GM10847 (cell line): ENCODE measurements around the gene CLIC6.

Source experiments
- POLR2A ChIP-seq: IDR thresholded peaks from 2 replicates; pipeline ENCODE4 v1.6.1; 2011; ENCODE audit not compliant: insufficient read length; ENCODE audit errors: extremely low read depth

The CLIC6 gene

DNA sequence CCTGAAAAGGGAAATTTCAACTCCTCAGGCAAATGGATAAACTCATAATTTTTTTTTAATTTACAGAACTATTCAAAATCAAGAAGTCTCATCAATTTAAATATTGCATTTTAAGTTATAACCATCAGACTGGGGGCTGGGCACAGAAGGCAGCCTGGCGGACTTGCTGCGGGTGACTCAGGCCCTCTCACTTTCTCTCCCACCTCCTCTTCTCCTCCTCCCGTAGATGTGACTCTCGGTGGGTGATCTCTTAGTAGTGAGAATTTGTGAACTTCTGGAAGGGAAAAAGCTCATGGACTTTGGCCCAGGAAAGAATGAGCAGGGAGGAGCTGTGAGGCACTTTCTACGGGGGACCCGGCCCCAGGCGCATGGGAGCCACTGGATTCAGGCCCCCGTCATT lies 32.9 kb downstream of the CLIC6 start:
- no peak for TF ChIP-seq POLR2A

DNA sequence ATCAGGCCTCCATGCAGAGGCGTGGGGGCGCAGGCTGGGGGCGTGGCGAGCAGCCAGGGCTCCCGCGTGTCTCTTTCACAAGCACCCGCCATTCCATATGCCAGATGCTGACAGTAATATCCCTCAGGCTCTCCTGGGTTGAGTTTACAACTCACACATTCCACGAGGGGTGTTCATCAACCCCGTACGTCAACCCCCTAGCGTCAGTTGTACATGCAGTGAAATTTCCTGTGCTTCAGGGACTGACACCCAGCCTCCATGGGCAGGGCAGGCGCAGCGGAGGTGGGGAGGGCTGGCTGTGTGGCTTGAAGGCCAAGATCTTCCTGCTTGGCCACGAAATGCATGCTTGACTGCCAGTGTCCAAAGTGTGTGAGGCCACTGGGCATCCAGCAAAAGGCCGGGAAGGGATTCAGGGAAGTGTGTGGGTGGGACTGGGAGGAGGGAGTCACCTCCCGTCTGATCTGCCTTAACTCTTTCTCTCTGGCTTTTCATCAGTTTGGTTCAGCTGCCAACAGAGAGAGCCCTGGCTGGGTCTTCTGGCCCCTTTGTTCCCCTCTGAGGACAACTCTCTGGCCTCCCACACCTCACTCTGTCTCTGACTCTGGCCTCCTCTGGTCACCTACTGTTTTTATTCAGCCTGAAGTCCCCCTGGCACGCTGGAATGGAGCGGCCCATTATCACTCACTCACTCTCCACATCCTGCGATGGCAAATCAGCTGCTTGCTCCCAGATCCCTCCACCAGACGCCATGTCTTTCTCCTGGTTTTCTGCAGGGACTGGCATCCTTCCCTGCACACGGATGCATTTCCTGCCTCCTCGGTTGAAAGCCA lies 33.8 kb downstream of the CLIC6 start:
- no peak for TF ChIP-seq POLR2A

DNA sequence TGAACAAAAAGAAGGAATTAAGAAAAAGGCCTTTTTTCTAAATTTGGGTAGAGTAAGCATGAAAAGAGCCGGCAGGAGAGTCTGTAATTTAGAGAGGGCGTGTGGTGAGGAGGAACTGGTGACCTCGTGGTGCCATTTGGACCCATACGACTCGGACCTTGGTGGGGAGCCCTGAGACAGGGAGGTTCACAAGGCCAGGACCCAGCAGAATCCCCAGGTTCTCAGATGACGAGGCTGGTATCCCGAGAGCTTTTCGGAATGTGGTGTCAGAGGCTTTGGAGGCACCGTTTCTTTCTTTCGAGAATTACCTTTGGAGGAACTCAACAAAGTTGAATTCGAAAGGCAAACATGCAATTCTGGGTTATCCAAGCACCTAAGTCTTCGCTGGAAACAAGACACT lies 34.8 kb downstream of the CLIC6 start:
- no peak for TF ChIP-seq POLR2A

DNA sequence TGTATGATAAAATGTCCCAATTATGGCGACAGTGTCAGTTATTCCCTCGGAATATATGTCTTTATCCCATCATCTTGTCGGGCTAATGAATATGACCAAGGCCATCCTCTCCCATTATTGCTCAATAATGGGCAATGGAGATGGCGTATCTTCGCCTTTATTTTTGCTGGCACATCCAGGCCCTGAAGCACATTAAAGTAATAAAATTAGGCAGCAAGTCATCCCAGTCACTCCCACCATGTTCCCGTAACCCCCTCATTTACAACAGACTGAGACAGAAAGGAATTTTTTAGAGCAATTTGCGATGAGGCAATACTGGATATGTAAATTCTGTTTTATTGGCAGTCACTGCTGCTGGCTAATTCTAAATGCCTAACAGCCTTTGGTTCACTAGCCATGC lies 35.3 kb downstream of the CLIC6 start:
- no peak for TF ChIP-seq POLR2A

DNA sequence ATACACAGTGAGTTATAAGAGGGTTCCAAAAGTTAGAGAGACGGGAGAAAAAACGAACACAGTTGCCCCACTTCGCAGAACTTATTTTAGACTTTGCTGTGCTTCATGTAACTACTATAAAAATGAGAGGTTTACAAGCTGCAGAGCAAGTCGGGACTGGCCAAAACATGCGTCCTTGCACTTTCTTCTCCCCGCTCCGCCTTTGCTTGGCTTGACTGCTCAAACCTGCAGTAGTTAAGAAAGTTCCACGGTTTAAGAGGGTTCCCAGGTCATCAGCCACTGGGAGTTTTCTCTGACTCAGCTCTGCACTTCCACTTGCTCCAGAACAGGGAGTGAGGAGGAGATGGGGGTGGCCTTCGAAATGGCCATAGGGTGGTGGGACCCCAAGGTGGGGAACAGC lies 36.2 kb downstream of the CLIC6 start:
- no peak for TF ChIP-seq POLR2A

DNA sequence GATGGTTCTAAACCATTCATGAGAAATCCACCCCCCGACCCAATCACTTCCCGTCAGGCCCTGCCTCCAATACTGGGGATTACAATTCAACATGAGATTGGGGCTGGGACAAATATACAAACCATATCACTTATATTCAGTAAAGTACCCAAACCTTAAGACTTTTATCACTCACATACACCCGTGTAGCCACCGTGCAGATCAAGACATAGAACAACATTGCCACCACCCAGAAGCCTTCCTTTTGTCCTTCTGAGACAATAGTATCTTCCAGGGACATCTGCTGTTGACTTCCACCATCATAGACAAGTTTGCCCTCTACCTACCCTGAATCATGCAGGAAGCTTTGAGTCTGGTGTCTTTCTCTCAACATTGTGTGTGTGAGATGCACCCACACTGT lies 37.5 kb downstream of the CLIC6 start:
- TF ChIP-seq POLR2A, result no peak

DNA sequence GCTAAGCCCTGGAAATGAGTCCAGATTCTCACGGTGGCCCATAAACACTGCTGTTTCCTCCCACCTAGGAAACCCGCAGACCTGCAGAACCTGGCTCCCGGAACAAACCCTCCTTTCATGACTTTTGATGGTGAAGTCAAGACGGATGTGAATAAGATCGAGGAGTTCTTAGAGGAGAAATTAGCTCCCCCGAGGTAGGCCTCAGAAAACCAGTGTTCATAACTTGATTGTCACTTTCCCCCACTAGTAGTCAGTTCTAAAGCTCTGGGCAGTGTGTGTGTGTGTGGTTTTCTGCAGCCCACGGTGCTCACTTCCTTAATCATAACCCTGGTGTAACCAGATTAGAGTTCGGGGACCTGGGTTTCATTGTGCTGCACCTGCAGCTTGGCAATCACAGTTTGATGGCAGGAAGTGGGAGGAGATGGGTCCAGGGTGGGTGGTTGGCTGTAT lies 39.1 kb downstream of the CLIC6 start:
- no peak for TF ChIP-seq POLR2A

DNA sequence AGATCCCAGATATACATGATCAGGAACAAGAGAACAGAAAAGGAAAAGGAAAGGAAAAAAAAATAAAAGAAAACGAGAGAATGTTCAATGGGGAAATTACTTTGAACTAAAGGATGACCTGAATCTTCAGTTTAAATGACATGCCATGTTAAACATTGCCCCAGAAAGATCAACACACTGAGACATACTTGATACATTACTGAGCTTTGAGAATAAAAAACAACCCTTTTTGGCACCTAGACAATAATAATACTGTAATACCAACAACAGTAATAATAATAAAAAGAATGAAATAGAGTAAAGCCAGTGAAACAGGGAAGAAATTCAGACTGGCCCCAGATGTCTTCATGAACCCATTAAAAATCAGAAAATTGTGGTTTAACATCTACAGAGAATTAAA lies 44.8 kb downstream of the CLIC6 start:
- no peak for TF ChIP-seq POLR2A

DNA sequence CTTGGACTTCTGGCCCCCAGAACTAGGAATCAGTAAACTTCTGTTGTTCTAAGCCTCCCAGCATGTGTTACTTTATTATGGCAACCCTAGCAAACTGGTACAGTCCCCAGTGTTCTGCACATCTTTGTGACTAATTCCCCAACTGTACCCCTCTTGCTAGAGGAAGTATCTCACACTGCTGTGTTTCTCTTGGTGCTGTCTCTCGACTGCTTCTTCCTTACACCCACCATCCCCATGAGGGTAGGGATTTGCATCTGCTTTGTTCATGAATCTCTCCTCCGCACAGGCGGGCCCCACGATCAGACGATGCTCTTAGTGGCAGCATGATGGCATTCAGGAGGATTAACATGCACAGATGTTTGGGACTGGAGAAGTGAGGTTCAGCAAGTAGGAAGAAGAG lies 46.7 kb downstream of the CLIC6 start:
- no peak for TF ChIP-seq POLR2A

DNA sequence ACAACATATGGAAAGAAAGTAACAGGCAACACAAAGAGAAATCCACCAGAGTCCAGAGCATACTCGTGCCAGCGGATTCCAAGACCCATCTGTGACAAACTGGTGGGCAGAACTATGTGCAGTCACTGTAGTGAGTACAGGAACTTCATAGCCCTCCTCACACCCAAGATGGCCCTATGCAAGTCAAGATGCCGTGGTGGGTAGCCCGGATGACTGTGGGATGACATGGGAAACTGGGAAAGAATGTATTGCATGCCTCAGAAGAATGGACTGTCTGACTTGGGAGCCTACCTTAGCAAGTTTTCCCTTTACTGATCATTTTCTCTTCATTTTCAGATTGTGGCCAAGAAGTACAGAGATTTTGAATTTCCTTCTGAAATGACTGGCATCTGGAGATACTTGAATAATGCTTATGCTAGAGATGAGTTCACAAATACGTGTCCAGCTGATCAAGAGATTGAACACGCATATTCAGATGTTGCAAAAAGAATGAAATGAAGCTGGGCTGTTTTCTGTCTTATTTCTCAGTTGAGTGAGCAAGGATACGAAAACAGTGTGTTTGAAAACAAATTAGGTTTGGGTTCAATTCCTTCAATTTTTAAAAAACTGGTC lies 47.3 kb downstream of the CLIC6 start:
- no peak for TF ChIP-seq POLR2A

DNA sequence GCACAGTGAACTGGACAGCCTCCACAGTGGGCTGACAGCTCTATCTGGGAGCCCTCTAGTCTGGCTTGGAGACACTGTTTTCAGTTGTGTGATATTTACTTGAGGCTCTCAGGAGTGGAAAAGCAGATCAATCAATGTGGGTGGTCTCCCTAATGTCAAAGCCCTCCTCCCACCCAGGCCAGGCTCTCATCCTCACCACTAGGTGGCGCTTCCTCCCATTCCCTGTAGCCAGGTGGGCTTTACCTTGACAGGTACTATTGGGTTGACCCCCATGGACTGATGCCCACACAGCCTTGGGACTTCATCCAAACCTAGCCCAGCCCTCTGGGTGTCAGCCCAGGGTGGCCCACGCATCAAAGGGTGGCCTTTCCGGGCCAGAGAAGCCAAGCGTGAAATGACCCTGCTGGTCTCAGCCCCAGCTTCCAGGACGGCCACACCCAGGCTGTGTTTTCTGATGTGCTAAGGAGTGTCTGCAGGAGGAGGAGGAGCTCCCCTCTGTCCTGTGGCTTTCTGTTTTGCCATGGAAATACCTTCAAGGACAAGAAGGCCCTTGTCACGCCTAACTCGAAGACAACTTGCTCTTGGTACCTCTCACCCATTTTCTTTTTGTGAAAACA lies 54.0 kb downstream of the CLIC6 start:
- no peak for TF ChIP-seq POLR2A

DNA sequence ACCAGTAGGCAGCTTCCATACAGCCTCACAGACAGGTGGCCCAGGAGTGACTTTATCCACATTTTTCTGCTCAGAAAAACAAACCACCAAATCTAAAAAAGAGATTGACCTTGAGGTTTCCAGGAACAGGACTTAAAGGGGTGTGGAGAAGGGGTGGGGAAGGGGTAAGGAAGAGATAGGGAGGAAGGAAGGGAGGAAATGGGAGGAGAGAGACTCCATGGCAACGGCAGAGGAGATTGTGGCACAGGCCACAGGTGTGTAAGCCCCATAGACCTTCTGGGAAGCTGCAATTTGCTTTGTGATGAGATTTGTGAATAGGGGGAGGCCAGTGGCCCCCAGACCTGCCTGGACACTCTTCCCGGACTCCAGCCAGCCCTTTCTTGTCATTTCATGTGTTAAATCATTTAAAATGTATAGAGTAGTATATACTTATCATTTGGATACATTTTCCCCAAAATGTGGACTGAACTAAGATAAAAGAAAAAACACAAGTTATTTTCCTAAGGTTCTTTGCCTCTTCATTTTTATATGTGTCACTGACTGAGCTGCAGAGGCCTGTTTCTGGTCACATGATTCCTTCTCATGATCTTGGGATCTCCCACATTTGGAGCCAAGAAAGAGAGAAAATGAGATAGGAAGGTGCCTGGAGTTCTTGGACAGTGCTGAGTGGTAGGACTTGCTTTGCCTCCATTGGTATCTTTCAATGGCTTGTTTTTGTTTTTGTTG lies 55.5 kb downstream of the CLIC6 start:
- TF ChIP-seq POLR2A, result no peak

DNA sequence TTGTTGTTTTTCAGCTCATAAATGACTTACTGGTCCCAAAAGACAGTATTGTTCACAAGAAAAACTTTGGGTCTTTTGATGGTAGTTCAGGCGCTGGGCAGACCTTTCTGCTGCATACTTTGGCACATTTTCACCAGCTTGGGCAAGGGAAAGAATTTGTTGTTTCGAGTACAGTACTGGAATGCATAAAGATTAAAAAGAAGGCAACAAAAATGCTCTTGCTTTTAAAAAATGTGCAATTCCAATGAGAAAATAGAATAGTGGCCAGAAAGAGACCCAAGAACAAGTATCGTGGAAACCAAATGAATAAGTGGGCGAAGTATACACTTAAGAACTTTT lies 56.0 kb downstream of the CLIC6 start:
- TF ChIP-seq POLR2A, result no peak

DNA sequence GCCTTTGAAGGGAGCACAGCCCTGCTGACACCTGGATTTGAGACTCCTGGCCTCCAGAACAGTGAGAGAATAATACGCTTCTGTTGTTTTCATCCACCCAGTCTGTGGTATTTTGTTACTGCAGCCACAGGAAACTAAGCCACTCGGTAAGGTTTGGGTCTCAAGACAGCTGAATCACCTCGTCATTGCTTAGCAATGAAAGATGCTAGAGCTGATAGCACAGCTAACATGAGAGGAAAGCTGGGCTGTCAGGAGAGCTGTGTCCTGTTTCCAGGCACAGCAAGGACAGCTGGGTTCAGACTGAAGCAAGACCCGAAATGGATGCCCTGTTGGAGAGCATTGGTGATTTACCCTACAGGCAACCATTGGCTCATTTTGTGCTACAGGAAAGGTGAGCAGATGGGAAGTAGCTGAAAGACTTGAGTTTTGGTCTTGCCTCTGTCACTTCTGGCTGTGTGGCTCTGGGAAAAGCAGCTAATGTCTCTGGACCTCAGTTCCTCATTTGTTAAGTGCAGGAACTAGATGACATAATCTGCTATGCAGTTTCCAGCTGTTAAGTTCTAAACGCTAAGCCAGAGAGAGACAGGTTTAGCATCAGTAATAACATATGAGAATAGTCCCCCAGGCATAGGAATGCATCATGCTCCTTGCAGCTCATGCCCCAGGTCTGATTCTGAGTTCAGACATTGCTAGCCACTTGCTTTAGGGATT lies 58.0 kb downstream of the CLIC6 start:
- TF ChIP-seq POLR2A, result no peak

DNA sequence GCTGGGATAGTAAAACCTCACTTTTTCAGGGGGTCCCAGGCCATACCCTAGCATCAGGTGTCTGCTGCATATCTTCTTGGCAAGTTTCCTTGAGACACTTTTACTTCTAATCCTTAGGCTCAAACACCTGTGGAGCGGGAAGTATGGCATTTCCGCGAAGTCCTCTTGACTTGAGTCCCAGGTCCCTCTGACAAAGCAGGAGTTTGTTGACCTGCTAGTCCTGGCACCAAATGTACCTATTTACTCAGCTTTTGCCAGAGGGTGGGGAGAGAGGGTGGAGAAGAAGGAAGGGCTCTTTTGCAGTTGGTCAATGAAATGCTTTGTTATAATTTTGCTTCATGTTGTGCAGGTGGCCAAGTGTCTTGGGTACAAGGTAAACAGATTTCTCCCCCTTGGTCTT lies 59.7 kb downstream of the CLIC6 start:
- no peak for TF ChIP-seq POLR2A
